Endothelial cell of umbilical vein (primary cell): Measurements from ENCODE around the gene PCDH19. TPM values are rescaled to one million over a fixed set of nuclear protein-coding genes. Genes with fewer than 3 reads are reported as not detected.

Source experiments
- BruUV-seq: library from RNA; stranded (reverse); fragments of 400-500 nt; replicated peaks from 2 replicates; lab custom pipeline; 2021; lab: Mats Ljungman, UMichigan
- CTCF ChIA-PET: fragments of 300-600, 350-600 bp; sonication (Branson Sonifier 250); formaldehyde crosslinking; loops from one replicate; lab custom pipeline; 2021; ENCODE audit warnings: antibody characterized with exemption, inconsistent platforms; lab: Charles Lee
- POLR2A ChIA-PET: fragments of 300-600, 350-600 bp; sonication (Branson Sonifier 250); formaldehyde crosslinking; loops from one replicate; lab custom pipeline; 2021; ENCODE audit warnings: antibody characterized with exemption, inconsistent platforms; lab: Charles Lee
- DNase-seq: peaks from one replicate; pipeline ENCODE4 v3.0.0-alpha.2; 2011; ENCODE audit warnings: low read depth, low spot score
- FAIRE-seq: peaks from 2 replicates; lab custom pipeline; 2011; peaks lifted over from hg19 to GRCh38; lab: Jason Lieb, UNC
- H2AFZ ChIP-seq: 2 replicates; pipeline ENCODE4 v1.6.0; 2012; ENCODE audit warnings: low read depth, low read length, control low read depth, inconsistent platforms
- H3K27ac ChIP-seq: 2 replicates; pipeline ENCODE4 v1.5.1; 2011; ENCODE audit warnings: low read depth, mild to moderate bottlenecking, control low read depth, low read length, moderate library complexity; ENCODE audit not compliant: insufficient read depth
- H3K27me3 ChIP-seq, 2 experiments: 2 replicates each; pipeline versions ENCODE4 v1.6.0 to v1.6.1; 2011; ENCODE audit warnings: low read length in 2 of 2, mixed read lengths in 1 of 2; ENCODE audit not compliant: control insufficient read depth in 2 of 2, insufficient read depth in 2 of 2
- H3K36me3 ChIP-seq, 2 experiments: 2 replicates in 1 of 2; 3 replicates in 1 of 2; pipeline ENCODE4 v1.5.1; 2011; ENCODE audit warnings: low read length in 2 of 2, mild to moderate bottlenecking in 1 of 2, moderate library complexity in 1 of 2; ENCODE audit not compliant: control insufficient read depth in 2 of 2, insufficient read depth in 2 of 2; ENCODE audit errors: extremely low read depth in 1 of 2
- H3K4me1 ChIP-seq: 3 replicates; pipeline ENCODE4 v1.5.1; 2011; ENCODE audit warnings: mild to moderate bottlenecking, low read length; ENCODE audit not compliant: control insufficient read depth, insufficient read depth; ENCODE audit errors: extremely low read depth
- H3K4me2 ChIP-seq: 2 replicates; pipeline ENCODE4 v1.6.1; 2011; ENCODE audit warnings: low read length, control low read depth, mixed read lengths; ENCODE audit not compliant: insufficient read depth
- H3K4me3 ChIP-seq, 3 experiments: fragments of 200-600 bp in 1 of 3; sonication (generic), shearing (Covaris generic) in 1 of 3; replicated peaks in 1 of 3; 2 replicates each; pipeline ENCODE4 v1.5.1; 2011 to 2016; ENCODE audit warnings: control low read depth in 3 of 3, low read length in 3 of 3, mild to moderate bottlenecking in 2 of 3, inconsistent platforms in 1 of 3, low read depth in 1 of 3, moderate library complexity in 1 of 3; ENCODE audit not compliant: insufficient read depth in 1 of 3
- H3K79me2 ChIP-seq: 2 replicates; pipeline ENCODE4 v1.6.0; 2012; ENCODE audit warnings: low read length, inconsistent platforms; ENCODE audit not compliant: control insufficient read depth, insufficient read depth
- H3K9ac ChIP-seq: replicated peaks from 2 replicates; pipeline ENCODE3; 2011; ENCODE audit warnings: low read length, control low read depth; ENCODE audit not compliant: insufficient read depth; ENCODE audit errors: extremely low read depth
- H3K9me1 ChIP-seq: replicated peaks from 3 replicates; pipeline ENCODE4 v1.6.0; 2011; ENCODE audit warnings: mild to moderate bottlenecking, low read length; ENCODE audit not compliant: control insufficient read depth, insufficient read depth; ENCODE audit errors: extremely low read depth
- H3K9me3 ChIP-seq: replicated peaks from 2 replicates; pipeline ENCODE4 v1.5.1; 2012; ENCODE audit warnings: low read length, inconsistent platforms; ENCODE audit not compliant: control insufficient read depth, insufficient read depth
- H4K20me1 ChIP-seq: replicated peaks from 2 replicates; pipeline ENCODE3; 2011; ENCODE audit warnings: mild to moderate bottlenecking, low read length; ENCODE audit not compliant: control insufficient read depth, insufficient read depth; ENCODE audit errors: extremely low read depth
- CTCF ChIP-seq, 2 donors: IDR thresholded peaks; 1 replicate in 1 of 2; 2 replicates in 1 of 2; pipeline ENCODE4 v1.5.1; 2011; ENCODE audit warnings: low read length in 2 of 2, mild to moderate bottlenecking in 2 of 2, moderate library complexity in 2 of 2, control low read depth in 1 of 2, inconsistent platforms in 1 of 2, low read depth in 1 of 2; ENCODE audit not compliant: insufficient read depth in 1 of 2; ENCODE audit errors: extremely low read depth in 1 of 2
- EZH2 ChIP-seq: IDR thresholded peaks from 2 replicates; pipeline ENCODE4 v1.6.1; 2012; ENCODE audit warnings: borderline replicate concordance, low read depth, mild to moderate bottlenecking, moderate library complexity, low read length, inconsistent platforms; ENCODE audit not compliant: severe bottlenecking
- FOS ChIP-seq: IDR thresholded peaks from 2 replicates; pipeline ENCODE4 v1.6.1; 2011; ENCODE audit warnings: mild to moderate bottlenecking, low read length, moderate library complexity, borderline replicate concordance; ENCODE audit not compliant: insufficient read depth
- GATA2 ChIP-seq: IDR thresholded peaks from 2 replicates; pipeline ENCODE4 v1.7.0; 2011; ENCODE audit warnings: low read depth, mild to moderate bottlenecking, moderate library complexity, mixed read lengths, low read length; ENCODE audit not compliant: insufficient read length, insufficient read depth
- JUN ChIP-seq: IDR thresholded peaks from 2 replicates; pipeline ENCODE4 v1.6.1; 2011; ENCODE audit warnings: borderline replicate concordance, low read depth; ENCODE audit not compliant: insufficient read length, insufficient read depth
- MAX ChIP-seq: IDR thresholded peaks from 2 replicates; pipeline ENCODE4 v1.6.1; 2011; ENCODE audit not compliant: insufficient read depth, insufficient read length
- MYC ChIP-seq: IDR thresholded peaks from one replicate; pipeline ENCODE4 v1.6.1; 2011; ENCODE audit warnings: mild to moderate bottlenecking, low read depth, low read length
- POLR2A ChIP-seq: IDR thresholded peaks from 2 replicates; pipeline ENCODE4 v1.6.1; 2012; ENCODE audit warnings: low read depth, mild to moderate bottlenecking, control low read depth, low read length
- POLR2AphosphoS5 ChIP-seq: IDR thresholded peaks from 2 replicates; pipeline ENCODE4 v1.6.1; 2012; ENCODE audit warnings: low read depth, mild to moderate bottlenecking, control low read depth, low read length, moderate library complexity; ENCODE audit not compliant: insufficient read depth
- dilution Hi-C: fragments of 300-500 bp; cut with MboI; formaldehyde crosslinking; loops from one replicate; pipeline ENCODE4 v1.15.0; 2019; ENCODE audit warnings: low sequenced_read_pairs; ENCODE audit not compliant: extremely low pct_ligation_motif_present
- intact Hi-C: fragments of 100-400 bp; cut with micrococcal nuclease; formaldehyde crosslinking; loops from one replicate; pipeline ENCODE4 v1.10.0; 2022
- polyA plus RNA-seq, 4 experiments: library from polyadenylated mRNA; depleted of rRNA in 3 of 4; stranded (reverse) in 3 of 4; unstranded in 1 of 4; fragments of >200 nt; gene quantifications; 2 replicates each; pipeline versions ENCODE4 v1.2.1 to v1.2.3, GENCODE V29; 2011 to 2012; ENCODE audit warnings: missing spikeins in 1 of 4
- total RNA-seq: library from RNA; stranded (reverse); gene quantifications from 2 replicates; pipeline ENCODE4 v1.2.3, GENCODE V29; 2021

PCDH19 gene
- total and polyA plus RNA-seq, 2 donors (not counting 3 experiments of a cell fraction or from before 2014, with no cell fraction given): 1.2 to 4.3 TPM

GRCh38 chrX:100440006-100440405 lies 29.9 kb upstream of the PCDH19 start:
- POLR2A ChIA-PET: no interaction called here
- DNase-seq (no peak), FAIRE-seq (no peak)
- no peaks in the 10 kb centered on the region for H4K20me1 ChIP-seq
- no peaks in the 10 kb centered on the region for H3K9me1 ChIP-seq
- H3K79me2 ChIP-seq: no peaks in the 10 kb centered on the region
- no TSS peak for BruUV-seq
- no peak overlapping the region for H3K4me3 ChIP-seq
- no peak overlapping the region for H3K27ac ChIP-seq
- H3K36me3 ChIP-seq: no peaks in the 10 kb centered on the region
- no peak for TF ChIP-seq JUN
- no peak for TF ChIP-seq EZH2
- no peak for TF ChIP-seq POLR2A
- no peak for TF ChIP-seq CTCF (IDR thresholded peaks at IDR 0.05; ENCODE audit: extremely low read depth in 1 of 2, insufficient read depth in 1 of 2, low read depth in 1 of 2, low read length in 2 of 2)
- TF ChIP-seq MAX: no peak
- TF ChIP-seq POLR2AphosphoS5: no peak
- TF ChIP-seq FOS: no peak
- TF ChIP-seq MYC: no peak
- TF ChIP-seq GATA2: no peak
- H3K9ac ChIP-seq: no peak overlapping the region
- H3K4me2 ChIP-seq: no peak overlapping the region
- intact Hi-C loops (no loop called here), dilution Hi-C loops (no loop called here)
- no peaks in the 10 kb centered on the region for H3K9me3 ChIP-seq
- H3K27me3 ChIP-seq: no peaks in the 10 kb centered on the region
- no peak overlapping the region for H2AFZ ChIP-seq
- H3K4me1 ChIP-seq: no peaks in the 10 kb centered on the region
- CTCF ChIA-PET: no interaction called here
